Activated CD8-positive, alpha-beta T cell treated with anti-CD3 and anti-CD28 coated beads for 36 hours (primary cell): ENCODE results near the gene VWA2. TPM values are rescaled to one million over a fixed set of nuclear protein-coding genes. Genes with fewer than 3 reads are reported as not detected.

Experiments used
- ATAC-seq: fragments of 200-7000 bp; cut with Tn5 transposase; one replicate; pipeline ENCODE4 v1.10.0; 2021; ENCODE audit warnings: mild to moderate bottlenecking, moderate library complexity
- CTCF ChIA-PET: fragments of 350-600 bp; sonication (Branson Sonifier 250); formaldehyde crosslinking; loops from one replicate; lab custom pipeline; 2021; ENCODE audit warnings: antibody characterized with exemption; lab: Charles Lee
- POLR2A ChIA-PET: fragments of 350-600 bp; sonication (Branson Sonifier 250); formaldehyde crosslinking; loops from one replicate; lab custom pipeline; 2021; ENCODE audit warnings: antibody characterized with exemption; lab: Charles Lee
- DNase-seq: peaks from one replicate; pipeline ENCODE4 v3.0.0-alpha.2; 2020
- H3K27ac Mint-ChIP-seq: one replicate; pipeline ENCODE4 v1.8.0; 2021; ENCODE audit warnings: mild to moderate bottlenecking, mixed read lengths
- H3K27me3 Mint-ChIP-seq: one replicate; pipeline ENCODE4 v1.8.0; 2021; ENCODE audit warnings: mixed read lengths
- H3K36me3 Mint-ChIP-seq: one replicate; pipeline ENCODE4 v1.8.0; 2021; ENCODE audit warnings: low read depth, mixed read lengths
- H3K4me1 Mint-ChIP-seq: one replicate; pipeline ENCODE4 v1.8.0; 2021; ENCODE audit warnings: low read depth, mixed read lengths
- H3K4me3 Mint-ChIP-seq: one replicate; pipeline ENCODE4 v1.8.0; 2021; ENCODE audit warnings: mild to moderate bottlenecking, moderate library complexity, mixed read lengths
- H3K9me3 Mint-ChIP-seq: one replicate; pipeline ENCODE4 v1.8.0; 2021; ENCODE audit warnings: mixed read lengths
- intact Hi-C: fragments of 100-400 bp; cut with micrococcal nuclease; formaldehyde crosslinking; loops from one replicate; pipeline ENCODE4 v1.10.0; 2022
- total RNA-seq, 2 experiments: library from RNA; stranded (reverse); gene quantifications; one replicate each; pipeline ENCODE4 v1.2.3, GENCODE V29; 2021
- TF ChIP-seq, protein P1 (sequence below): fragments of 200-600 bp; IDR thresholded peaks from one replicate; pipeline ENCODE4 v1.8.0; 2022; ENCODE audit warnings: antibody characterized with exemption, mild to moderate bottlenecking

Gene VWA2
- total RNA-seq, 2 experiments from 2014 or later, result not detected

DNA sequence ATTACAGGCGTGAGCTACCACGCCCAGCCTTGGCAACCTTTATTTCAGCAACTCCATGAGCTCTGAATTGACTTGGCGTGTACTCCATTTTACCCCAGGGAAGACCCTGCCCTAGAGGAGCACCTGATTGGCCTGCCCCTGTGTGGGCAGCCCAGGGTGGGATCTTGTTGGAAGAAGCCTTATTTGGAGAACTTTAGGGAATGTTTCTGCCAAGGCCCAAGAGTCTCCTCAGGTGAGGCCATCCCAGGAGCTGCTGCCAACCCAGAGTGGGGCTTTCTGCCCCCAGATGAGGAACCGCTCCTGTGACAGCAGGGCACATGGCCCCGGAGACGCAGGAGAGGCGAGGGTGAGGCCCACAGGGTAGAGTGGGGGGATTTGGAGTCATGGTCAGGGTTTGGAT, 42.0 kb downstream of the VWA2 start:
- Mint-ChIP-seq H3K4me1 (no peaks in the 10 kb centered on the region), H3K36me3 (no peaks in the 10 kb centered on the region), H3K27me3 (peaks cover 2% of the 10 kb centered on the region), H3K4me3 (no peak overlapping the region), H3K27ac (no peak overlapping the region), H3K9me3 (no peaks in the 10 kb centered on the region)
- DNase-seq (no peak), ATAC-seq (no peak)
- POLR2A ChIA-PET, result no interaction called here
- CTCF ChIA-PET, result interaction anchor here (1.1 kb wide), 1 partner anchor 23 kb away, joined by 3 read pairs; no protein-coding TSS in a partner anchor
- TF ChIP-seq, protein P1, sequence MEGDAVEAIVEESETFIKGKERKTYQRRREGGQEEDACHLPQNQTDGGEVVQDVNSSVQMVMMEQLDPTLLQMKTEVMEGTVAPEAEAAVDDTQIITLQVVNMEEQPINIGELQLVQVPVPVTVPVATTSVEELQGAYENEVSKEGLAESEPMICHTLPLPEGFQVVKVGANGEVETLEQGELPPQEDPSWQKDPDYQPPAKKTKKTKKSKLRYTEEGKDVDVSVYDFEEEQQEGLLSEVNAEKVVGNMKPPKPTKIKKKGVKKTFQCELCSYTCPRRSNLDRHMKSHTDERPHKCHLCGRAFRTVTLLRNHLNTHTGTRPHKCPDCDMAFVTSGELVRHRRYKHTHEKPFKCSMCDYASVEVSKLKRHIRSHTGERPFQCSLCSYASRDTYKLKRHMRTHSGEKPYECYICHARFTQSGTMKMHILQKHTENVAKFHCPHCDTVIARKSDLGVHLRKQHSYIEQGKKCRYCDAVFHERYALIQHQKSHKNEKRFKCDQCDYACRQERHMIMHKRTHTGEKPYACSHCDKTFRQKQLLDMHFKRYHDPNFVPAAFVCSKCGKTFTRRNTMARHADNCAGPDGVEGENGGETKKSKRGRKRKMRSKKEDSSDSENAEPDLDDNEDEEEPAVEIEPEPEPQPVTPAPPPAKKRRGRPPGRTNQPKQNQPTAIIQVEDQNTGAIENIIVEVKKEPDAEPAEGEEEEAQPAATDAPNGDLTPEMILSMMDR, result no peak
- intact Hi-C loops, result no loop called here

DNA sequence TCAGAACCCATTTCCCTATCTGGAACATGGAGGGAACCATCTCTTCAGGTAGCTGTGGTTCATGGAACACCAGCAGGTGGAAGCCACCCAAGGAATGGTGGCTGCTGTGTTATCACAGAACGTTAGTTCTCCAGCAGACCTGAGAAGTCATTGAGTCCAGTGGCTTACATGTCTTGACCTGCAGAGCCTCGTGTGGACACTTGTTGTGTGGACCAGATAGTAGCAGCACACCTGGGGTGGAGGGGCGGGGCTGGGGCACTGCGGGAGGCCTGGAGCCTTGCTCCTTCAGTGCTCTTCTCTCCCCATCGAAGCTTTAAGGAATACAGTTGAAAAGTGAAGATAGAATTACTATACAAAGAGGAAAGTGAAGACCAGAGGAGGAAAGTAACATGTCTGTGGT, 42.4 kb downstream of the VWA2 start:
- Mint-ChIP-seq H3K27ac (no peak overlapping the region), H3K27me3 (peaks cover 2% of the 10 kb centered on the region), H3K4me3 (no peak overlapping the region), H3K4me1 (no peaks in the 10 kb centered on the region), H3K9me3 (no peaks in the 10 kb centered on the region), H3K36me3 (no peaks in the 10 kb centered on the region)
- POLR2A ChIA-PET, result no interaction called here
- CTCF ChIA-PET, result no interaction called here
- ATAC-seq, result no peak
- DNase-seq, result no peak
- TF ChIP-seq, protein P1, result no peak
- intact Hi-C loops, result no loop called here

DNA sequence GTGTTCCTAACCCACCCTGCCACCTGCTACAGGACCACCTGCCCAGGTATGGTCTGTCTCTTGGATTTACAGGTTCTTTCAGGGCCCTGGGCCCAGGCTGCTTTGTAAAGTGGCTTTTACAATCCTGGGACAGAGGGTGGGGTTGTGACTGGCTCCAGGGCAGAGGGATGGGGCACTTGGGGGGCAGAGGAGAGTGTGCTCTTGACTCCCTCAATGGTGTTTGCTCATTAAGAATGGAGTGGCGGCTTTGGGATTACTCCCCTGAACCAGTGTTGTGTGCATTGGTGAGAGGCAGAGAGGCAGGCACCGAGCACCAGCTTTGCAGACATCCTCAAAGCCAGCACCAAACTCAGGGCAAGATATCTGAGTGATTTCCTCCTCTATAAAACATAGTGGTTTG, 43.5 kb downstream of the VWA2 start:
- ATAC-seq (no peak), DNase-seq (no peak)
- ChIA-PET POLR2A (no interaction called here), CTCF (interaction anchor here (1.7 kb wide), 1 partner anchor 21 kb away, joined by 6 read pairs; no protein-coding TSS in a partner anchor)
- Mint-ChIP-seq H3K27me3 (peaks cover 2% of the 10 kb centered on the region), H3K27ac (no peak overlapping the region), H3K4me1 (no peaks in the 10 kb centered on the region), H3K4me3 (no peak overlapping the region), H3K36me3 (no peaks in the 10 kb centered on the region), H3K9me3 (no peaks in the 10 kb centered on the region)
- intact Hi-C loops, result no loop called here
- TF ChIP-seq, protein P1, result no peak

DNA sequence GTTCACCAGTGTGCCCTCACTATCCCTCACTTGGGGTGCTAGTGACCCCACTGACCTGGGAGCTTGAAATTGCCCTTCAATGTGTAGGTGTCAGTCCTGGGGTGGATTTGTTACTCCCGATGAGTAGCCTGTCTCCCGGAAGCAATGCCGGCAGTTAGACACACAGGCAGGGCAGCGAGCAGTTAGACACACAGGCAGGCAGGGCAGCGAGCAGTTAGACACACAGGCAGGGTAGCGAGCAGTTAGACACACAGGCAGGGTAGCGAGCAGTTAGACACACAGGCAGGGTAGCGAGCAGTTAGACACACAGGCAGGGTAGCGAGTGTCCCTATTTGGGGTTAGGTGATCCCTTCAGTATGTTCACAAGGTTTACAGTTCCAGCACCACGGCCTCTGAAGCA, 44.0 kb downstream of the VWA2 start:
- Mint-ChIP-seq H3K9me3 (no peaks in the 10 kb centered on the region), H3K36me3 (no peaks in the 10 kb centered on the region), H3K4me3 (no peak overlapping the region), H3K27me3 (peaks cover 2% of the 10 kb centered on the region), H3K4me1 (no peaks in the 10 kb centered on the region), H3K27ac (no peak overlapping the region)
- no peak for DNase-seq
- CTCF ChIA-PET, result interaction anchor here (1.7 kb wide), 1 partner anchor 20 kb away, joined by 6 read pairs; no protein-coding TSS in a partner anchor
- TF ChIP-seq, protein P1, result no peak
- POLR2A ChIA-PET, result no interaction called here
- ATAC-seq, result no peak
- intact Hi-C loops, result no loop called here

DNA sequence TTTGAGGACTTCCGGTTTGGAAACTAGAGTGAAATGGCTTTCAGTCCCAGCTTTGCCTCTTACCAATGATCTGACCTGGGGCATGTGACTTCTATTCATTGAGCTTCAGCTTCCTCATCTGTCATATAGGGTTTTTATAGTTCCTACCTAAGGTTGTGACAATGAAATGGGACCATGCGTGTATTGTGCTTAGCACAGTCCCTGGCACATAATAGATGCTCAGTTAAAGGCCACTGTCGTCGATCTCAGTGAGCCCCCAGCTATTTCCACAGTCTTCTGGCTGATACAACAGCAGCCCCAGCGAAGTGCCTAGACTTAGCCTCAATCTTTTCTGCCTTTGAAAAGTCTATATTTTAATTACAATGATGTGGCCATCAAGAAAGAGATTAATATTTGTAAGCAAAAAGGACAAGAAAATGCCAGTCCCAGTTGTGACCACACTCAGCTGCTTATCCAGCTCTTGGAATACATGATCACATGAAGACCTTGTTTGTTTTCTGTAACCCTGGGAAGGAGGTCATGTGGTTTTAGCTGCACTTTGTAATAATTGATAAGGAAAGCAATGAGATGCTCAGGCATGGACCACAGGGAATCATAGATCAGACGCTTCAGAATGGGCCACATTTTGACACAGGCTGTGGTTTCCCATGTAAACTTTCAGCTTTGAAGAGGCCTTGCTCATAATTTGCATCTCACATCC, 44.6 kb downstream of the VWA2 start:
- Mint-ChIP-seq H3K27me3 (no peaks in the 10 kb centered on the region), H3K36me3 (no peaks in the 10 kb centered on the region), H3K4me3 (no peak overlapping the region), H3K9me3 (no peaks in the 10 kb centered on the region), H3K4me1 (no peaks in the 10 kb centered on the region), H3K27ac (no peak overlapping the region)
- TF ChIP-seq, protein P1, result no peak
- DNase-seq (no peak), ATAC-seq (no peak)
- POLR2A ChIA-PET, result no interaction called here
- CTCF ChIA-PET, result interaction anchor here (1.7 kb wide), 1 partner anchor 20 kb away, joined by 6 read pairs; no protein-coding TSS in a partner anchor
- intact Hi-C loops, result no loop called here
